Body of pancreas (tissue), 4 donors: ENCODE data around the gene FHOD3. TPM values are rescaled to one million over a fixed set of nuclear protein-coding genes. Genes with fewer than 3 reads are reported as not detected.

Source experiments
- ATAC-seq: fragments of 150-250 bp; one replicate; pipeline ENCODE4 v1.9.1; 2016
- DNase-seq, 4 donors: peaks; one replicate each; pipeline ENCODE4 v3.0.0-alpha.2; 2019
- H3K27ac ChIP-seq, 4 donors: fragments of 200-600 bp; sonication (generic); 1 replicate in 3 of 4; 2 replicates in 1 of 4; pipeline versions ENCODE4 v1.5.1 to v1.6.1; 2016 to 2019; ENCODE audit warnings: mild to moderate bottlenecking in 1 of 4, mixed read lengths in 1 of 4, moderate library complexity in 1 of 4
- H3K27me3 ChIP-seq, 2 donors: fragments of 200-600 bp; sonication (generic); one replicate each; pipeline ENCODE4 v1.6.0; 2016; ENCODE audit warnings: mild to moderate bottlenecking in 1 of 2
- H3K36me3 ChIP-seq, 2 donors: fragments of 200-600 bp; sonication (generic); replicated peaks in 1 of 2; 2 replicates each; pipeline ENCODE4 v1.5.1; 2016; ENCODE audit warnings: low read depth in 2 of 2; ENCODE audit not compliant: insufficient read depth in 1 of 2
- H3K4me1 ChIP-seq: fragments of 200-600 bp; sonication (generic); one replicate; pipeline ENCODE4 v1.6.0; 2016
- H3K4me3 ChIP-seq, 2 donors: fragments of 200-600 bp; sonication (generic); 1 replicate in 1 of 2; 2 replicates in 1 of 2; pipeline ENCODE4 v1.5.1; 2016 to 2019
- H3K9me3 ChIP-seq, 3 donors: fragments of 200-600 bp; sonication (generic); 1 replicate in 2 of 3; 2 replicates in 1 of 3; pipeline ENCODE4 v1.5.1; 2016
- POLR2A ChIP-seq, 3 donors: fragments of 450-650 bp; IDR thresholded peaks; one replicate each; pipeline ENCODE4 v1.6.1; 2016; ENCODE audit warnings: antibody characterized with exemption in 3 of 3, mild to moderate bottlenecking in 2 of 3
- WGBS, 2 donors: methylation state at CpG; one replicate each; pipeline ENCODE4 v1.1.5; 2017; 5-methylcytosine and 5-hydroxymethylcytosine counted together
- intact Hi-C: fragments of 100-400 bp; cut with DNase I; formaldehyde crosslinking; loops from one replicate; pipeline ENCODE4 v1.15.1; 2023
- total RNA-seq, 2 donors: library from RNA; depleted of rRNA; stranded (reverse); fragments of >200 nt; gene quantifications; one replicate each; pipeline ENCODE4 v1.1.0, GENCODE V29; 2016
- TF ChIP-seq, protein P1 (sequence below), 7 experiments: fragments of 450-650 bp in 4 of 7; fragments of 200-600 bp in 3 of 7; sonication (generic) in 3 of 7; IDR thresholded peaks; one replicate each; pipeline ENCODE4 v1.5.1; 2016 to 2019; ENCODE audit warnings: antibody characterized with exemption in 7 of 7

FHOD3 gene
- total RNA-seq, 2 donors from 2014 or later = 0.52 to 2.0 TPM

DNA sequence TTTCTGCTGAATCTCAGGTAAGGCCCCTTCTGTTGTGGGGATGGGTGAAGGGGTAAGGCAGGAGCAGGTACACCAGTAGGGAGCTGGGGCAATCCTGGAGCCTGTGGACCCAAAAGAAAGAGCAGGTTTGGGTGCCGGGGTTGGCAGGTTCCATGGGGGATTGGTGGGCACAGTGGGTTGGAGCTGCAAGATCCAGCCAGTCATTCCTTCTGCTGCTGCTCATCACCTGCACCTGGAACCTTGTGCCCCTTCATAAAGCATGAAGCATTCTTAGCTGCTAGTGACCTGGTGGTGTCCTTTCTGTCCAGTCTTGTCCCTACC, 24.9 kb downstream of the FHOD3 start:
- no peaks in the 10 kb centered on the region for H3K9me3 ChIP-seq
- ATAC-seq (no peak), DNase-seq (no peak)
- no peaks in the 10 kb centered on the region for H3K4me1 ChIP-seq
- 73 to 88% methylated on average over 1 of the region's 1 CpG for WGBS, 2 donors
- no peak overlapping the region for H3K27ac ChIP-seq
- no peaks in the 10 kb centered on the region for H3K27me3 ChIP-seq
- intact Hi-C loops = no loop called here
- TF ChIP-seq, protein P1, sequence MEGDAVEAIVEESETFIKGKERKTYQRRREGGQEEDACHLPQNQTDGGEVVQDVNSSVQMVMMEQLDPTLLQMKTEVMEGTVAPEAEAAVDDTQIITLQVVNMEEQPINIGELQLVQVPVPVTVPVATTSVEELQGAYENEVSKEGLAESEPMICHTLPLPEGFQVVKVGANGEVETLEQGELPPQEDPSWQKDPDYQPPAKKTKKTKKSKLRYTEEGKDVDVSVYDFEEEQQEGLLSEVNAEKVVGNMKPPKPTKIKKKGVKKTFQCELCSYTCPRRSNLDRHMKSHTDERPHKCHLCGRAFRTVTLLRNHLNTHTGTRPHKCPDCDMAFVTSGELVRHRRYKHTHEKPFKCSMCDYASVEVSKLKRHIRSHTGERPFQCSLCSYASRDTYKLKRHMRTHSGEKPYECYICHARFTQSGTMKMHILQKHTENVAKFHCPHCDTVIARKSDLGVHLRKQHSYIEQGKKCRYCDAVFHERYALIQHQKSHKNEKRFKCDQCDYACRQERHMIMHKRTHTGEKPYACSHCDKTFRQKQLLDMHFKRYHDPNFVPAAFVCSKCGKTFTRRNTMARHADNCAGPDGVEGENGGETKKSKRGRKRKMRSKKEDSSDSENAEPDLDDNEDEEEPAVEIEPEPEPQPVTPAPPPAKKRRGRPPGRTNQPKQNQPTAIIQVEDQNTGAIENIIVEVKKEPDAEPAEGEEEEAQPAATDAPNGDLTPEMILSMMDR (IDR thresholded peaks at IDR 0.05) = no peak
- H3K4me3 ChIP-seq = no peak overlapping the region
- no peaks in the 10 kb centered on the region for H3K36me3 ChIP-seq

DNA sequence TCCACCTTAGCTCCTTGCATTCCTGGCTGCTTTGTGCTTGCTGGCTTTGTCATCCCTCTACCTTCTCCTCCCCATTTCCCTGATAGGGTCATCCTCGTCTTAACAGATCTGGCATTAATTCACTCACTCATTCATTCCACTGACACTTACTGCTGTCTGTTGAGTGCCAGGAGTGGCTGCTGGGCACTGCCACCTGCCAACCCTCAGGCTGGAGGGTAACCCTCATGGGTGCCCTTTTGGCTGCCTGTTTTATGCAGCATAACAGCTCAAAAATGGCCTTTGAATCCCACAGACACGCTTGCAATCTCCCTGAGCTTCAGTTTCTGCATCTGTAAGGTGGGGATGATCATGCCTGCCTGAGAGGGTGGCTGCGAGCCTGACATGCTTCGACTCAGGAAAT, 25.2 kb downstream of the FHOD3 start:
- TF ChIP-seq, protein P1 (IDR thresholded peaks at IDR 0.05) = no peak
- no peak for TF ChIP-seq POLR2A (IDR thresholded peaks at IDR 0.05)
- intact Hi-C loops = no loop called here

DNA sequence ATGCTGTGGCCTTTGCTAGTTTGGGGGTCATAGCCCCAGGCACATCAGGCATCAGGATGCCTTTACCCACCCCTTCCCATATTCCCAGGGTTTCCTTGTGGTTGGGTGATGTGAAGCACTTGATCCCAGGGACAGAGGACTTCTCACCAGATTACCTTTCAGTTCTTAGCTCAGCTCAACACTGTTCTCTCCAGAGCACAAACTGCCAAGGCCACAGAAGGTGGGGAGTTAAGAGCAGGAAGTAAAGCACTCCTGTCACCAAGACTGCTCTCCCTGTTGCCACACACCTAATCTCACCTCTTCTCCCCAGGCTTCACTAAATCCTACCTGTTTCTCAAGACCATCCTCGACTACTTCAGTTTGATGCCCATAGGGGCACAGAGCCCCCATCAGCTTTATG, 25.9 kb downstream of the FHOD3 start:
- no peak for ATAC-seq
- Histone ChIP-seq H3K27me3 (no peaks in the 10 kb centered on the region), H3K27ac (no peak overlapping the region), H3K36me3 (no peaks in the 10 kb centered on the region), H3K4me3 (no peak overlapping the region), H3K9me3 (no peaks in the 10 kb centered on the region), H3K4me1 (no peaks in the 10 kb centered on the region)
- TF ChIP-seq, protein P1 (IDR thresholded peaks at IDR 0.05) = no peak
- no peak for TF ChIP-seq POLR2A (IDR thresholded peaks at IDR 0.05)
- DNase-seq = no peak
- WGBS, 2 donors = 50 to 55% methylated on average over 1 of the region's 1 CpG
- intact Hi-C loops = no loop called here

More for the DNA sequence above, 25.2 kb downstream of the FHOD3 start:
- Histone ChIP-seq H3K4me1 (no peaks in the 10 kb centered on the region), H3K4me3 (no peak overlapping the region), H3K9me3 (no peaks in the 10 kb centered on the region), H3K36me3 (no peaks in the 10 kb centered on the region), H3K27ac (no peak overlapping the region), H3K27me3 (no peaks in the 10 kb centered on the region)
- no peak for ATAC-seq
- WGBS, 2 donors = 82 to 83% methylated on average over 4 of the region's 4 CpGs
- no peak for DNase-seq

DNA sequence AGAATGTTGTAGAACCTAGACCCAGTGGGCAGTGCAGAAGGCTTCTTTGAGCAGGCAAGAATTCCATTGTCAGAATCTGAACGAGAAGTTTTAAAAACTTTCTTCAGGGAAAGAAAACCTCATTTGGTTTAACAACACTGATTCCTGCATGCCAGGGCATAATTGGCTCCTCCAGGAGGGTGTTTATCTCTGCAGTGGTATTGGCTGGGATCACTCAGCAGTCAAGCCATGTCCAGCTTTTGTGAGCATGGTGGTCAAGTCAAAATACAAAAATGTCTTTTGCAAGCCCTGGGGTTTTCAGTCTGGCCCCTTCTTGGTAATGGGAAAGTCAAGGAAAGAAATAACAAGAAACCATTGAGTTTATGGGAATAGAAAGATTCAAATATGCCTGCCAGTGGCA, 28.3 kb downstream of the FHOD3 start:
- H3K36me3 ChIP-seq = no peaks in the 10 kb centered on the region
- ATAC-seq (no peak), DNase-seq (no peak)
- no peak overlapping the region for H3K27ac ChIP-seq
- no peaks in the 10 kb centered on the region for H3K27me3 ChIP-seq
- intact Hi-C loops = no loop called here
- H3K9me3 ChIP-seq = no peaks in the 10 kb centered on the region
- no peak for TF ChIP-seq POLR2A (IDR thresholded peaks at IDR 0.05)
- TF ChIP-seq, protein P1 (IDR thresholded peaks at IDR 0.05) = no peak
- 58 to 83% methylated on average over 1 of the region's 1 CpG for WGBS, 2 donors
- H3K4me1 ChIP-seq = no peaks in the 10 kb centered on the region
- no peak overlapping the region for H3K4me3 ChIP-seq

DNA sequence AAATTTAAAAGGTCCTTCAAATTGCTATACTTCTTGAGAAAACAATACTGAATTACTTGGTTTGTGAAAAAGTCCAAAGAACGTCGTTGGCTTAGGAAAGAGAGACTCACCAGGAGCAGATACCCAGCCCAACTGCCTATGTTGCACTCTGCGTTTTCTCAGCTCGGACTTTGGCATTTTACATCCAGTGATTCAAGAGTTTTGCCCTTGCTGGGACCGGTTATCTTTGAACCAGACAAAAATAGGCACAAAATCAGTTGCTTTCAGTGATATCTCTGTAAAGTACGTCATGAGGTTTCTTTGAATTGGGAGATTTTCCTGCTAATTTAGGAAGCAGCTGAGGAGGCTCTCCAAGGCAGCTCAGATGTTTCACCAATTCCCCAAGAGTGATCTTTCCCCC, 29.3 kb downstream of the FHOD3 start:
- DNase-seq (no peak), ATAC-seq (no peak)
- intact Hi-C loops = no loop called here
- Histone ChIP-seq H3K9me3 (no peaks in the 10 kb centered on the region), H3K36me3 (no peaks in the 10 kb centered on the region), H3K4me1 (no peaks in the 10 kb centered on the region), H3K4me3 (no peak overlapping the region), H3K27ac (no peak overlapping the region), H3K27me3 (no peaks in the 10 kb centered on the region)
- TF ChIP-seq POLR2A (IDR thresholded peaks at IDR 0.05) = no peak
- TF ChIP-seq, protein P1 (IDR thresholded peaks at IDR 0.05) = no peak
- 53 to 68% methylated on average over 6 of the region's 6 CpGs for WGBS, 2 donors
